Stimulated activated CD8-positive, alpha-beta memory T cell treated with anti-CD3 and anti-CD28 coated beads, Interleukin-7, amount 100 ng/mL, for 48 hours (primary cell): ENCODE results near the gene MAGI1.
"Not testable (repeated sequence)": the region's sequence is repeated elsewhere in the genome, so short reads cannot be mapped to it uniquely, and the experiment has no call there.

Experiments
- DNase-seq, 2 donors: peaks; one replicate each; pipeline ENCODE4 v3.0.0-alpha.2; 2020; ENCODE audit warnings: low read depth in 1 of 2; ENCODE audit errors: extremely low read depth in 1 of 2

MAGI1 gene

GRCh38 chr3:65582012-65582717 is 456.6 kb downstream of the MAGI1 start:
- no peak for DNase-seq

DNA sequence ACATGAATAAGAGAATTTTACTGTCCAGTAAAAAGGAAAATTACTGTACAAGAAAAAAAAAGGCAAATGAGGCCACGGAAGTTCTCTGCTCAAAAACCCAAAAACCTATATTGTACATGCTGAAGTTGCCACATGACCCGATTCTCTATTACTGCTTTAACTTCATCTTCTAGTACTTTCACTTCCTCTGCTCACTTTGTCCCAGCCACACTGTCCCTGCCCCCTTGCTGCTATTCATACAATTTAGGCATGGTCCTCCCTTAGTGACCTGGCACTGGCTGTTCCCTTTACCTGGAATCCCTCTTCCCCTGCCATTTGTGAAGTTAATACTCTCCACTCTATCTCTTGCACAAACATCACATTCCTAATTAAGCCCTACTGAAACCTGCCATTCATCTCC is 457.4 kb downstream of the MAGI1 start:
- no peak for DNase-seq

DNA sequence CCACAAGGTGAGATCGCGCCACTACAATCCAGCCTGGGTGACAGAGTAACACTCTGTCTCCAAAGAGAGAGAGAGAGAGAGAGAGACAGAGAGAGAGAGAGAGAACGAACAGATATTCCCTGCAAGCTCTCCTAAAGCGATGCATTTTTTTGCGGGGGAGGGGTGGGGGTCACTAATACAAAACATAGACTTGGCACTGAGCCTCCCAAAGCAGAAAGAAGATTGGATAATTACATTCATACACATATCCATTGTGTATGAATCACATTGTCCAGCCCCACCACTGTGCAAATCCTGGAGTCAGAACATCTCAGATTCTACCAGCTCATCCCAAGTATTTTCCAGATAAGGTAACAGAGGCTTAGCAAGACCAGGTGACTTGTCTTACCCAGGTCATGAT is 459.9 kb downstream of the MAGI1 start:
- DNase-seq = no peak

DNA sequence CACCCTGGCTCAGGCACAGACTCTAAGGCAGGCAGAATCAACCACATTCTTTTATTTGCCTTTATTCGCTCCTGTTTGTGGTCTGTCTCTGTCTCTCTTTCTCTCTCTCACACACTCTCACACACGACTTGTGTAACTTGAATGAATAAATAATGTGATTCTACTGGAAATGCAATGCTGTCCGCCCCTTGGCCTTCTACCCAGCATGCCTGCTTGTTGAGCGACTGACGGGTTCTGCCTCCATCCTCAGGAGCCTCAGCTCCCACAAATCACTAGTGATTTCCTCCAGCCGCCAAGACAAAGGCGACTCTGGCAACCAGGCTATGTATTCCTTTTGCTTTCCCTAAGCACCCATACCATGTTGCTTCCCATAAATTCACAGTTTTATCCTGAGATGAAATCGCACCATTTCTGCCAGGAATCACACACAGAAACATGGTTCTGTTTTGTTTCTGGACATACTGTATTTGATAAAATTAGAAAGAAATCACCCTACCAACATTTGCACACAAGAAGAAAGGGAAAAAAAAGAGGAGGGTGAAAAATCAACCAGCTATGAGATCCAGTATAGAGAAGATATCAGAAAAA is 460.8 kb downstream of the MAGI1 start:
- DNase-seq = no peak

GRCh38 chr3:65576966-65577365 is 461.8 kb downstream of the MAGI1 start:
- no peak for DNase-seq

DNA sequence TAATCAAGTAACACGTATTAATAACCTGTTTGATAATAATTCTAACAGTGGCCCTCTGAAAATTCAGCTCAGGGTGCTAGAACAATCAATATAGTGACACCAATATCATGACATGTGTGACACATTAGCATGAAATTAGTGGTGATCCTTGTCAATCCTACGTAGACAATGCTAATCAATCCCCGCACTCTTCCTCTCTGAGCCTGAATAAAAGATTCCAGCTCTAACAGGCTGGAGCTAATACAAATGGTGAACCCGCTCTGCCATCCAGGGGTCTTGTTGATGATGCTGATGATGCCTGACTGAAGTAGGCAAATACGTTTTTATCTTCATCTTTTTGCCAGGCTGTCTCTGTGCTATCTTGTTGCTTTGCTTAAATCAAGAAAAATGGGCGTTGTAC is 462.5 kb downstream of the MAGI1 start:
- DNase-seq = no peak

- DNase-seq = no peak
Measured at GRCh38 chr3:65575376-65575840, 463.3 kb downstream of the MAGI1 start.

DNA sequence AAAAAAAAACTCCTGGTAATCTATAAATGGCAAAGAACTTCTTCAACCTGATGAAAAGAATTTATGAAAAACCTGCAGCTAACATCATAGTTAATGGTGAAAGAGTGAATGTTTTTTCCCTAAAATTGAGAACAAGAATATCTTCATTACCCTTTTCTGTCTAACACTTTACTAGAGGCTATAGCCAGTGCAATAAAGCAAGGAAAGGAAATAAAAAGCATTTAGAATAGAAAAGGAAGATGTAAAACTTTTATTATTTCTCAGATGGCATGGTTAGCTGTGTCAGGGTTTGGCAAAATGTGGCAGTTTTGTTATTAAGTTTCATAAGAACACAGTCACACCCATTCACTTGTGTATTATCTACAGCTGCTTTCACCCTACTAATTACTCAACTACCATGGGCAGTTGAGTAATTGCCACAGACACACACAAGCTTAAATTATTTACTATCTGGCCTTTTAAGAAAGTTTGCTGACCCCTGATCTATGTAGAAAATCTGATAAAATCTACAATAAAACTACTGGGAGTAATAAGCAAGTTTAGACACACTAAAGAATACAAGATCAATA is 465.1 kb downstream of the MAGI1 start:
- DNase-seq = no peak

GRCh38 chr3:65572175-65572777 is 466.4 kb downstream of the MAGI1 start:
- no peak for DNase-seq

DNA sequence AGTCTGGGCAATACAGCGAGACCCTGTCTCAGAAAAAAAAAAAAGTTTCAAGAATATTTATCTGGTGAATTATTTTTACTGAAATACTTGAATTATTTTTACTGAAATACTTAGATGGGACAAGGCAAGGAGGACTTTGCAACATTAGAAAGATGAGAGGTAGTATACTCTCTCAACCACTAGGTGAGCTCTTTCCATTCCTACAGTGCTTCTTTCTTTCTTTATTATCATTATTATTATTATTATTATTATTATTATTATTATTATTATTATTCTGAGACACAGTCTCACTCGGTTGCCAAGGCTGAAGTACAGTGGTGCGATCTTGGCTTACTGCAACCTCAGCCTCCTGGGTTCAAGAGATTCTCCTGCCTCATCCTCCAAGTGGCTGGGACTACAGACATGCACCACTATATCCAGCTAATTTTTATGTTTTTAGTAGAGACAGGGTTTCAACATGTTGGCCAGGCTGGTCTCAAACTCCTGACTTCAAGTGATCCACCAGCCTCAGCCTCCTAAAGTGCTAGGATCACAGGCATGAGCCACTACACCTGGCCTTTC is 468.8 kb downstream of the MAGI1 start:
- no peak for DNase-seq

DNA sequence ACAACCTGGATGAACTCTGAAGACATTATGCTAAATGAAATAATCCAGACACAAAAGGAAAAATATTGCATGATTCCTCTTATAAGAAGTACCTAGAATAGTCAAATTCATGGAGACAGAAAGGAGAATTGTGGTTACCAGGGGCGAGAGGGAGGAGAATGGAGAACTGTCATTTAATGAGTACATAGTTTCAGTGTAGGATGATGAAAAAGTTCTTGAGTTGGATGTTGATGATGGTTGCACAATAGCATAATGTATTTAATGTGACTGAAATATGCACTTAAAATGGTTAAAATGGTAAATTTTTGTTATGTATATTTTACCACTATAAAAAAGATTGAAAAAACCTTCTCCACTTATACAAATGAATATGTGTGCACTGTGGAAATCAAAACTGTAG is 469.6 kb downstream of the MAGI1 start:
- DNase-seq = no peak

DNA sequence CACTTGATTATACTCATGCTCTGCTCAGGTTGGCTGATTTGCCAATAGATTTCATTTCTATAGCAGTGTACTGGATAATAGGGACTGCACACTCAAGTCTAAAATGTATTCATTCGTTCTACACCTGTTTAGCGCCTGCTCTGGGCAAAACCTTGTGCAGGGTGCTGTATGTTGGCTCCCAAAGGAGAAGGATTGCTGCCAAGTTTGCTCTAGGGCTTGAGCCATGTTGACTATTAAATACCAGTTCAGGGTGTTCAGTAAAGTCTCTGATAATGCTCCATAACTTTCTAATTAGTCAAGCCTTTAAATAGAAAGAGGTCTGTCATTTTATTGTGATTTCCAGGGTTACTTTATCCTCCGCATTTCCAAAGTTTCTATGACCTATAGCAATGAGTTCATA is 470.2 kb downstream of the MAGI1 start:
- DNase-seq = no peak

- not testable (repeated sequence) for DNase-seq
Measured at GRCh38 chr3:65565744-65566143, 473.0 kb downstream of the MAGI1 start.

DNA sequence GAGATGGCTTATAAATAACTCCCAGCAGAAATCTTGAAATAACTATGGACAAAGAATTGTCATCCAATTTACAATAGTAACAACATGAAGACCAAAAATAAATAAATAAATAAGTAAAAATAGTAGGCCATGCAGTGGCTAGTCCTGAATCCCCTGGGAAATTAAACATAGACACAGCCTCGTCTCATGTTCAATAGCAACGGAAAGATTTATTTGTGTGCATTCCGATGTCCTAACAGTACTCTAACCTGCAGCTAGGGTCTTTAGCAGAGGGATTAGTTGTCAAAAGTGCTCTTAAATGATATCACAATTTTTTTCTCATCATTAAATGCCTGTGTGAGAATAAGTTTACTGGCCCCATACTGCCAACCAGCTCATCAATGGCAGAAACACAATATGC is 474.2 kb downstream of the MAGI1 start:
- DNase-seq = no peak

DNA sequence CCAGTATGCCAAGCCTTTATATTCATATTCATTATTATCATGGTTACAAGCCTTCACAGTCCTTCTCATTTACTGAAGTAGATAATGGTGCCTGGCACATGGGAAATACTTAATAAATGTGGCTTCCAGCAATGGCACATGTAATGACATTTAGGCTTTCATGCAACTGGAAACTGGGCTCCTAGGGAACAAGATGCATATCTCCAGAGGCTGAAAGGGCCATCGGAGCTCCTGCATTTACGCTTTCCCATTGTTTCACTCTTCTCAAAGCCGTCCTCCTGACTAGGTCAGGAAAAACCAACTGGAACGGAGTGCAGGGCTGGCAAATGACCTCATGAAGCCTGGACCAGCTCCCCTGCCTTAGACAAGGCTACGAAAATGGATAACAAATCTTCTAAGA is 474.9 kb downstream of the MAGI1 start:
- no peak for DNase-seq

DNA sequence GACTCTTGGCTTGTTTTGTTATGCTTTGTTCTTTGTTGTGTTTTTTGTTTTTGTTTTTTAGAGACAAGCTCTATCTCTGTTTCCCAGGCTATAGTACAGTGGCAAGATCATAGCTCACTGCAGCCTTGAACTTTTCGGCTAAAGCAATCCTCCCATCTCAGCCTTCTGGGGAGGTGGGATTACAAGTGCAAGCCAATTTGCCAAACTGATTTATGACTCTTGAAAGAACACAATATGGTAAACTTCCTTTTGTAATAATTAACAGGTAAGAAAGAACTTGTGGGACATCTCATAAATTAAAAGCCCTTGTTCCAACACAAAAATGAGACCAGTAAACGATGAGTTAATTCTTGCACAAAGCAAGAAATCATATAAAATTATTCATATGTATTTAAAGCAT is 476.3 kb downstream of the MAGI1 start:
- DNase-seq = no peak

GRCh38 chr3:65561617-65562016 is 477.1 kb downstream of the MAGI1 start:
- no peak for DNase-seq

GRCh38 chr3:65560901-65561300 is 477.8 kb downstream of the MAGI1 start:
- DNase-seq = no peak

GRCh38 chr3:65560133-65560532 is 478.6 kb downstream of the MAGI1 start:
- no peak for DNase-seq

- DNase-seq = no peak
Measured at GRCh38 chr3:65559643-65560042, 479.1 kb downstream of the MAGI1 start.

GRCh38 chr3:65558826-65559225 is 479.9 kb downstream of the MAGI1 start:
- DNase-seq = no peak
